Measurements from ENCODE around the gene DND1.
A peak's percentile ranks its signal among the peaks of the same experiment; 100 is the strongest.
"Not testable (repeated sequence)": the region's sequence is repeated elsewhere in the genome, so short reads cannot be mapped to it uniquely, and the experiment has no call there.

DND1 gene

DNA sequence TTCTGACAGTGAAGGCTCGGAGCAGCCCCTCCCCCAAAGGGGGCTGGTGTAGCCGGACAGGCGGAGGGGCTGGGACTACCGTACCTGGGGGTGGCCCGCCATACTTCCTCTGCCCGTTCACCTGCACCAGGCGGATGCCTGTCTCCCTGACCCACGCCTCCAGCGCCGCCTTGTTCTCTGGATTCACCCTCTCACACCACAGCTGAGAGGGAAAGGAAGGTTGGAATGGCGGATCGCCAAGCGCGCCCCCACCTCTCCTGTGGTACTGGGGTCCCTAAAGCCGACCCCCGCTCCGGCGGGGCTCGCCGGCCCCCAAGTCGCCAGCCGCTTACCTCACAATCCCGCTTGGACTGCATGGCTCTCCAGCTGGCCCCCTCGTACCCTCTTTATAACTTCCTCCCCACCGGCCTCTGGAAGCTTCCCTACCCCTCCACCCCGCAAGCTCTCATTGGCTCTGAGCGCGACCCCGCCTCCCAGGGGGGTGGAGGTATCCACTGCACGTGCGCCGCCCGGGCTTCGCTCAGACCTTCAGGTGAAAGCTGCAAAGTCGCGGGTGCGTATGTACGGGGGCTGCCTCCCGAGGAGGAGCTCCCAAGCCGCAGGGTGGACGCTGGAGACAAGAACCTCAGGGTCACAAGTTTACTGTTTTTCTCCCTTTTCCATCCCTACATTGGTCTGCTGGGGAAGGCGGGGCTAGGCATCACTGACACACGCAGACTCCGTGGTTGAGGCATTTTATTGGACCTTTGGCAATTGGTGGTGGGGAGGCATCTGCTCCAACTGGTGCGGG is at the start of gene DND1:
DND1 (minus strand) TSS at position 390 of the 790 bp plus-strand sequence; CDS start at position 356, 34 bp downstream.
- no peak for DNase-seq (ENCODE audit: low read depth)

DNA sequence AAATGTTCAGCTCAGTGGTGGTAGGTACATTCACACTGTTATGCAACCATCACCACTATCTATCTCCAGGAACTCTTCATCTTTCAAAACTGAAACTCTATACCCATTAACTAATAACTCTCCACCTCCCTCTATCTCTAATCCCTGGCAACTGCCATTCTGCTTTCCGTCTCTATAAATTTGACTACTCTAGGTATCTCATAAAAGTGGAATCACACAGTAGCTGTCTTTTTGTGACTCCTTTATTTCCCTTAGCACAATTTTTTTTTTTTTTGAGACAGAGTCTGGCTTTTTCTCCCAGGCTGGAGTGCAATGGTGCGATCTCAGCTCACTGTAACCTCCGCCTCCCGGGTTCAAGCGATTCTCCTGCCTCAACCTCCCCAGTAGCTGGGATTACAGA is 48.0 kb upstream of the DND1 start:
- not testable (repeated sequence) for DNase-seq (ENCODE audit: low read depth)

DNA sequence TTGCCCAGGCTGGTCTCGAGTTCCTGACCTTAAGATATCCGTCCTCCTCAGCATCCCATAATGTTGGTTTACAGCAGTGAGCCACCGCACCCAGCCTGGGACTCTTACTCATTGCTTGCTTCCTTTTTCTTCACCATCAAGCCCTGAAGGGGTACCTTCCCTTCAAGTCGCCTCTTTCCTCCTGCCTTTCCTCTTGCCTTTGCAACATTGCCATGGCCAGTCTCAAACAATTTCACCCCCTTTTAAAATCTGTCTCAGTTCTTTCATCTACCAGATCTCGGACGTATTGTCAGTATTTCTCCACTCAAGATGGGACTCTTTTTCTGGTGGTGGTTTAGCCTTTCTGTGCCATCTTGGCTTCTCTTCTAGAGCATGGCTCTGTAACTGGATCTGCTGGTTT is 47.4 kb upstream of the DND1 start:
- DNase-seq (ENCODE audit: low read depth) = not testable (repeated sequence)

DNA sequence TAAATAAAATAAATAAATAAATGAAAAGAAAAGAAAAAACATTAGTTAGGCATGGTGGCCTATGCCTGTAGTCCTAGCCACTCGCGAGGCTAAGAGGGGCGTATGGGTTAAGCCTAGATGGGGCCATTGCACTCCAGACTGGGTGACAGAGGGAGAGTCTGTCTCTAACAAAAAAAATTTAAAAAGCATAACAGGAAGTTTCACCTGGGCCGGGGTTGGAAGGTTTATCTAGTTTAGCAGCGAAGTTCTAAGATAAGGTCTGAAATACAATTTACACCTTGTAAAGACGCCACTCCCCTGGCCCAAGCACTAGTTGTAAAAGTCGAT is 44.9 kb upstream of the DND1 start:
- DNase-seq (ENCODE audit: low read depth) = no peak

DNA sequence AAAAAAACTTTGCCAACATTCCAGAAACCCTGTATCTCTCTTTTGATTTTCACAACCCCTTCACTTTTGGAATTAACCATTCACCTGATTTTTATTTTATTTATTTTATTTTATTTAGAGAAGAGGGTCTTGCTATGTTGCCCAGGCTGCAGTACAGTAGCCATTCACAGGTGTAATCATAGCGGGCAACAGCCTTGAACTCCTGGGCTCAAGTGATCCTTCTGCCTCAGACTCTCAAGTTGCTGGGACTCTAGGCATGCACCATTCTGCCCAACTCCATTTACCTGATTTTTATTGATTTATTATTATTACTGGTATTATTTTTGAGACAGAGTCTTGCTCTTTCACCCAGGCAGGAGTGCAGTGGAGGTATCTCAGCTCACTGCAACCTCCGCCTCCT is 42.9 kb upstream of the DND1 start:
- DNase-seq (ENCODE audit: low read depth) = not testable (repeated sequence)

DNA sequence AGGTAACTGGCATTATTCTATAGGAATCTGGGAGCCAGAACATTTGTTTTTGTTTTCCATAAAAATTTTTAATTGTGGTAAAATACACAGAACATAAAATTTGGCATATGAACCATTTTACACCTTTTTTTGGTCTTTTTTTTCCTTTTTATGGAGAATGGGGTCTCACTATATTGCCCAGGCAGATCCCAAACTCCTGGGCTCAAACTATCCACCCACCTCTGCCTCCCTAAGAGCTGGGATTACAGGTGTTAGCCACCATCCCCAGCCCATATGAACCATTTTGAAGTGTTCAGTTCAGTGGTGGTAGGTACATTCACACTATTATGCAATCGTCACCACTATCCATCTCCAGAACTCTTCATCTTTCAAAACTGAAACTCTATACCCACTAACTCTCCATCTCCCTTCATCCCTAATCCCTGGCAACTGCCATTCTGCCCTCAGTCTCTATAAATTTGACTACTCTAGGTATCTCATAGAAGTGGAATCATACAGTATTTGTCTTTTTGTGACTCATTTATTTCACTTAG is 40.3 kb upstream of the DND1 start:
- DNase-seq (ENCODE audit: low read depth) = no peak

DNA sequence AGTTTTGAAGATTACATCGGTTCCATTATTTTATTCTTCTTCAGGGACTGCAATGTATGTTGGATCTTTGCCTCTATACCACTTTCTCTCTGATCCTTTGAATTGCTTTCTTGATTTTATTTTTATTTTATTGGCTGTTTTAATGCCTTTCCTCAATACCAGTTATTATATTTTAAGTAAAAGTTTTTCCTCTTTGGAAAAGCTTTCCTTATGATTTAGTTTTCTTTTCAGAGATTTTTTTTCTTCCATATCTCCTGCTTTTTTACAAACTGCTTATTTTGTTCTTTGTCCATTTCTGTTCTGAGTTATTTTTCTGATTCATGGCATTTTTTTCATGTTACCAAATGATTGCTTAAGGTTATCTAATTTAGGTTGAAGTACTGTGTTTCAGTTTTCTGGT is 38.4 kb upstream of the DND1 start:
- no peak for DNase-seq (ENCODE audit: low read depth)

DNA sequence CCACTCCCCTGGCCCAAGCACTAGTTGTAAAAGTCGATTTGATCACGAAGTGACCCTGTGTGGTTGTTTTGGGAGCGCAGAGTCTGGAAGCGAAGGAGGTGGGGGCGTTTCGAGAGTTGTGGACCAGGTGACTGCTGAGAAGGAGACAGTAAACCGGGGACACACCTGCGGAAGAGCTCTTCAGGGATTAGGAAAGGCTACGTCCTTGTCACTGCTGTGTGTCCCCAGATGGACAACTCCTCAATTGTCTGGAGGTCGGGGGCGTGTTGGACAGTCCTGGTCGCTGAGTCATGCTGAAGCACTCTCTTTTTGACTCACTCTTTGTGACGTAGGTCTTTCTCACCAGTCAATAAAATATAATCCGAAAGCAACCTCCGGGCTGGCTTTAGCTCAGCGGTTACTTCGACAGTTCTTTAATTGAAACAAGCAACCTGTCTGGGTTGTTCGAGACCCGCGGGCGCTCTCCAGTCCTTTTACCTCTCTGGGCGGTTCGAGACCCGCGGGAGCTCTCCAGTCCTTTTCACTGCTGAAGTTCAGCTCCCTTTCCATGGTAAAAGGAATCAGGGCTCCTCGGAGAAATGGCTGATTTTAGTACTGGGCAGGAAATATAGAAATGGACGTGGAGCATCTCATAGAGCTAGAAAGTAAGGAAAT is 37.6 kb upstream of the DND1 start:
- DNase-seq (ENCODE audit: low read depth) = peak; percentile 77

DNA sequence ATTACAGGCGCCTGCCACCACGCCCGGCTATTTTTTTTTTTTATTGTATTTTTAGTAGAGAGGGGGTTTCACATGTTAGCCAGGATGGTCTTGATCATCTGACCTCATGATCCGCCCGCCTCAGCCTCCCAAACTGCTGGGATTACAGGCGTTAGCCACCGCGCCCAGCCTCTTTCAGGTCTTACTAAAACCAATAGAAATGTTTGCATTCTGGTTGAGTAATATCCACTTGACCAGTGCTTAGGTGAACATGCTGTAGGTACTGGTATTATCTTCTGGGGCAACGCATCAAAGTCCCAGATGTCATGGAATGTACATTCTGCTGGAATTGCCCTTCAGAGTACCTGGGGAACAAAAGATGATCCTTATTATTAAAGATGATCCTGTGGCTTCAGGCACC is 35.4 kb upstream of the DND1 start:
- not testable (repeated sequence) for DNase-seq (ENCODE audit: low read depth)

DNA sequence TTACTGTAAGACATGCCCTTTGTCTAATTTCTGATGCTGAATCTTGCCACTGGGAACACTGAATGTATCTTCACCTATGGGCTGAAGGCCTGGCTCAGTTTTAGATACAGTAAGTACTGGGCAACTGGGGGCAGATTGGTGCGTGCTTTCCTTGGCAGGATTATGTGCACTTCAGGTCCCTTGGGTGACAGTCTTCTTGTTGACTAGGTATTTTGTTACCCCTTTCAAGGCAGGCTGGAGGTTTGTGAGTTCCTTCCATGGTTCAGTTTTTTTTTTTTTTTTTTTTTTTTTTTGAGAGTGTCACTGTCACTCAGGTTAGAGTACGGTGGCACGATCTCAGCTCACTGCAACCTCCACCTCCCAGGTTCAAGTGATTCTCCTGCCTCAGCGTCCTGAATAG is 34.4 kb upstream of the DND1 start:
- DNase-seq (ENCODE audit: low read depth) = no peak

DNA sequence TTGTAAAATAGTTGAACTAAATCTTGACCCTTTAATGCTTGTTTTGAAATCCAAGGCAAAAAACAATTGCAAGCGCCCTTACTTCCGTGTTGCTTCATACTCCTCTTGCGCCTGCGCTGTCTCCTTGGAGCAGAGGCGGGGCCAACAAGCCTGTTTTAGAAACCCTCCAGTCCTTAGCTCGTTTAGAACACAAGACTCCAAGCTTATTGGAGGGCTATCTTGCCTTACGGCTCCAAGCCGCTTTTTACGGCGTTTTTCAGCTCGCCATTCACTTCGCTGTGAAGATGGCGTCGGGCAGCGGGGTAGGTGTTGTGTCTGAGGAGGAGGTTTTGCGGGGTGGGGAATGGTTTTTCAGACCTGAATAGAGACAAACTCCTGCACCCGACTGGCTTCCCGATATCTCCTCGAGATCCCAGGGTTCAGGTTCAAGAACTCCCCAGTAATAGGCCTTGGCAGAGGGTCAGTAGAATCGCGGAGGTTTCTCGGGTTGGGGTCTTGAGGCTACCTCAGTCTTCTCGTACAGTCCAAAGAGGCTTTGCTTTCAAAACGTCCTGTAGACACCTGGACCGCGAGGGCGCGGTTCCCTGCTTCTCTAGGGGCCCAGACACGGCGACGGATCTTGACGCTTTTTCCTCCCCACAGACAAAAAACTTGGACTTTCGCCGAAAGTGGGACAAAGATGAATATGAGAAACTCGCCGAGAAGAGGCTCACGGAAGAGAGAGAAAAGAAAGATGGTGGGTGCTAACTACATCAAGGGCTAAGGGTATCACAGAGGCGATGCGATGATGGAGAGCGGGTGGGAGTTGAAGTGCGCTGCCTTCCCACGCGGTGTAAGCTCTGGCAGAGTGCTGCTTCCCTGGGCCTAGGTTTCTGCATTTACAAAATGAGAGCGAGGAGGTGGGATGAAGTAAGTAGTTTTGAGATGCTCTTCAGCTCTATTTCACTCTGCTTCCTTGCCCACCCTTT is 27.1 kb upstream of the DND1 start, which contains the start of gene ZMAT2:
ZMAT2 (plus strand) TSS at position 271 of the 968 bp plus-strand sequence; CDS start at position 285, 14 bp downstream.
- peak; percentile 88 for DNase-seq (ENCODE audit: low read depth)

DNA sequence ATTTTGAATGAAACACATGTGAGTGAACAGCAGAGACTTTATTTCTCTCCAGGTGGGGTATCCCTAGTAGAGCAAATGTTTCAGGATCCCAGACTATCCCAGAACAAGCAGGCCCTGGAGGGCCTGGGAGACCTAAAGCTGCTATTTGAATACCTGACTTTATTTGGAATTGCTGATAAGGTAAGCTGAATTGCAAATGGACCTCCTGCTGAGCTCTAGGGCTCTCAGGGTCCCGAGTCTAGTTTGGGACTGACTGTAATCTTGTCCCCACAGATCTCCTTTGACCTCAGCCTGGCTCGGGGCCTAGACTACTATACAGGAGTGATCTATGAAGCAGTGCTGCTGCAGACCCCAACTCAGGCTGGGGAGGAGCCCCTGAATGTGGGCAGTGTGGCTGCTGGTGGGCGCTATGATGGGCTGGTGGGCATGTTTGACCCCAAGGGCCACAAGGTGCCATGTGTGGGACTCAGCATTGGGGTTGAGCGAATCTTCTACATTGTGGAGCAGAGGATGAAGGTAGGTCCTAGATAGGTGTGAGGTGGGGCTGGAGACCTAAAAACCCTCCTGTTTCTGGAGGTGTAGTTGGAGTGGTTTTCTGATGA is 23.6 kb upstream of the DND1 start:
- no peak for DNase-seq (ENCODE audit: low read depth)

DNA sequence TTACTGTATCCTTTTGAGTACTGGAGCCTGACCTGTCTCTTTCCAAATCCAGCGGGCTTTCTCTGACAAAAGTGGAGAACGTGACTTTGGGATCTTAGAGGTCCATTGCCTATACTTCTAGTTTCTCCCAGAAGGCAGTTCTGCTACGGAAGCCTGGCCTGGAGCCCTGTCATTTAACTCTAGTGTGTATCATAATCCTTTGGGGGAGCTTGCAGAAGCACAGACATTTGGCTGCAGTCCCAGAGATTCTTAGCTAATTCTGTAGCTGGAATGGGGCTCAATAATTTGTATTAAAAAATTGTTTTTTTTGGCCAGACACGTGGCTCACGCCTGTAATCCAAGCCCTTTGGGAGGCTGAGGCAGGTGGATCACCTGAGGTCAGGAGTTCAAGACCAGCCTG is 20.9 kb upstream of the DND1 start:
- DNase-seq (ENCODE audit: low read depth) = no peak

DNA sequence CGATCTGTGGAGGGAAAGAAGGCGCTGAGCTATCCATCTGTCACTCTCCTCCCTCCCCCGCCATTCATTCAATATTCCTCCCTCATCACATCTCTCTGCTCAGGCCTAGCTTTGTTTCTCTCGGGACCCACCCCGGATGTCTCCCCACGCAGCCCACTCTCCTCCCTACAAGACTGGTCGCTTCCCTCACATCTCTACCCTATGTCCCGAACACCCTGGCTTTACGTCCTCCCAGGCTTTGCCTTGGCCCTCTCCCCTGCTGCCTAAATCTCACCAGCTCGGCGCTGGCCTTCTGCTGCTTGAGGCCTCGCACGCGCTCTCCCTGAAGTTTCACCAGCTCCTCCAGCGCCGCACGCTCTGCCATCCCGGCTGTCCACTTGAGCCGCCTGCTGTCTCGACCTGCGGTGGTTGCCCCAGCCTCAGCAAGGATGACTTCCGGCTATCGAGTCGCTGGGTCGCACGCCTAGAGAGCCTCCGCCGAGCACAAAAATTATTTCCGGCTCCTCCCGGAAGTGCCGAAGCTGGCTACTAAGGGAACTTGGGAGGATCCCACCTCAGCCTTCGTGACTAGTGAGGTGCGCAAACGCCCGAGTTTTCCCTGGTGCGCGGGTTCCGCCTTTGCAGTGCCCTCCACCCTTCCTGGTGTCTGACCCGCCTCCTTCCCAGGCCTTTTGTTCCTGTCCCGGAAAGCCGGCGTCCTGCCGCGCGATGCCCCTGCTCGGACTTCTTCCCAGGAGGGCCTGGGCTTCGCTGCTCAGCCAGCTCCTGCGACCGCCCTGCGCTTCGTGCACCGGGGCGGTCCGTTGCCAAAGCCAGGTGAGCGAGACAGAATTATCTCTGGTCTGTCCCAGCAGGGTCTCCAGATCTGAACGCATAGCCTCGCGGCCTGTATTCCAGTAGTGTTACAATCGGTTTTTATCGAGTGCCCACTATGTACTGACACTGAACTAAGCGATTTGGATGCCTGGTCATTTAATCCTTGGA is 17.9 kb upstream of the DND1 start, which contains the start of the genes HARS1 and HARS2:
HARS1 (minus strand) TSS at position 430 of the 984 bp plus-strand sequence; CDS start at position 364, 66 bp downstream.
HARS2 (plus strand) TSS at position 515 of the 984 bp plus-strand sequence; CDS start at position 709, 194 bp downstream.
- DNase-seq (ENCODE audit: low read depth) = peak; percentile 77

DNA sequence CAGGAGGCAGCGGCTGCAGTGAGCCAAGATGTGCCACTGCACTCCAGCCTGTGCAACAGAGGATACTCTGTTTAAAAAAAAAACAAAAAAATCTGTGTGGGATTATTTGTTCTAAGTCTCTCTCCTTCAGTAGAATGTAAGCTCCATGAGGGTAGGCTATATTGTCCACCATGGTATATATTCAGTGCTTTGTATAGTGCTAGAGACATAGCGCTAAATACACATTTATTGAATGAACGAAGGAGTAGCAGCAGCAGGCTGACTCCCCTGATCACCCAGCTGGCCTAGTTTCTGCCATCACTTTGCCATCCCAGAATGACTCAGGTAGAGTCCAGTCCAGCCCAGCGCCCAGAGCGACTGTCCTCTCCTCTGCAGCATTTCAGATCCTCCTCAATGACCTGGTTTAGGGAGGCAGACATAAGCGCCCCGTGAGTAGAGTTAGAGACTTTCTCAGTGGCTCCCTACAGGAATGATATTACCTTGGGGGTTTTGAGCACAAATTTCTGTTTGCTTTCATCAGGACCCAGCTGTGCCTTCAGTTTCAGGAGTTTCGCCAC is 17.1 kb upstream of the DND1 start:
- no peak for DNase-seq (ENCODE audit: low read depth)

DNA sequence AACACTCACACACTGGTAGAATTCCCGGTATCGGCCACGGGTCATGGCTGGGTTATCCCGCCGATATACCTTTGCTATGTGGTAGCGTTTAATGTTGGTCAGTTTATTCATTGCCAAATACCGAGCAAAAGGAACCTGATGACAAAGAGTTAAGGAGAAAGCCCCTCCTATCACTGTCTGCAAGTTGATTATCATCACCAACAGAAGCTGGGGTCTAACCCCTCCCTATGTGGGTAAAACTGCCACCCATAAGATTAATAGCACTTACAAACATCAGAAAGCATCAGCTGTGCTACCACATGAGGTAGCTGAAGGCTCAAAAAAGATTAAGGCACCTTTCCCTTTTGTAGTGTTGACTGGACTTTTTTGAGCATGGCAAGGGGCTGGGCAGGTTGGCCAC is 5.6 kb upstream of the DND1 start:
- DNase-seq (ENCODE audit: low read depth) = no peak

DNA sequence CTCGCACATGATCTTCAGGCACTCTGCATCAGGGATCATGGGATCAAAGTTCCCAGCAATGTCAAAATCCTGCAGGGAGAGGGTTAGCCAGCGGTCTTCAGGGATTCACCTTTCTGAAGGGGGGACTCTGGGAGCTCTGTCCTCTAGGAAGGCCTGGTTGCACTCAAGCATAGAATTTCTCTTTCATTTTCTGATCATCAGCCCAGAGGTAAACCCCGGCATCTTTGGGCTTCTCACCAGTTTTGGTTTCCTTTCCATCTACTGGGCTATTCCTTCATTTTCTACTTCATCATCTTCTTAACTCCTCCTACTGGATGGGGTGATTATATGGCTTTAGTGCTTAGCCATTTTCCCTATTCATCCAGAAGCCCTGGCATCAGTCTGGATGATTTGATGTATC is 4.6 kb upstream of the DND1 start:
- no peak for DNase-seq (ENCODE audit: low read depth)

DNA sequence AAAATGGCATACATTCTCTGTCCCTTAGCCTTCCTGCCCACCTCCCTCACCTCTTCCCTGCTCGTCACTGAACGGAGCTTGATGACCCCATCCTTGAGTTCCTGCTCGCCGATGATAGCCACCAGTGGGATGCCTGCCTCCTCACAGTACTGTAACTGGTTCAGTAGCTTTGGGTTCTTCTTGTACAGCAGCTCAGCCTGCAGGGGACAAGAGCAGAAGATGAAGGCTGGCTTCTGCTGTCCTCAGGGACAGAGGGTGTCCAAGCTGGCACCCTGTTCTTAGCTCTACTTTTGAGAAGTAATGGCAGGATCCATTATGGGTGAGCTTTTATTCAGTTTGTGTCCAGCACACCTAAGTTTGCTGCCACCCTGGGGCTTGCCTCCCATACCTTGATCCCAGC is 1.3 kb upstream of the DND1 start:
- DNase-seq (ENCODE audit: low read depth) = no peak

DNA sequence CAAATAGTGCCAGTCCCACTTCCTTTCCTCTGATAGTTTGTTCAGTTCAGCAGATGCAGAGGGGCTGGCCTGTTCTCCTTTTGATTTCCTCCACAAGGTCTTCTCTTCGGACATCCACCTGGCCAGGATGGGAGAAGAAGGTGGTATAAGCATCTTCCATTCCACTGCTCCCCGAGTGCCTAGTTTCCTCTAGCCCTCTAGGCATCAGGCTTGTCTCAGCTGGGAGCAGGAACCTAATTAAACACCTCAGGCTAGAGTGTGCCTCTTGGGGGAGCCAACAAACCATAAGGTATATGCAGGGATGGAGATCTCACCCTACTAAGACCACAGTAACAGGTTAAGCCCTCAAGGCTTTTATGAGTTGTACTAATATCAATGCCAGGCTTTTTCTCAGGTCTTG is 835 bp upstream of the DND1 start:
- no peak for DNase-seq (ENCODE audit: low read depth)

Data from activated T-helper 9 cell treated with anti-CD3 and anti-CD28 coated beads, Interleukin-2, amount 50 U/mL, for 16 hours (primary cell).